ENCODE results near the gene GOSR2.

The GOSR2 gene

DNA sequence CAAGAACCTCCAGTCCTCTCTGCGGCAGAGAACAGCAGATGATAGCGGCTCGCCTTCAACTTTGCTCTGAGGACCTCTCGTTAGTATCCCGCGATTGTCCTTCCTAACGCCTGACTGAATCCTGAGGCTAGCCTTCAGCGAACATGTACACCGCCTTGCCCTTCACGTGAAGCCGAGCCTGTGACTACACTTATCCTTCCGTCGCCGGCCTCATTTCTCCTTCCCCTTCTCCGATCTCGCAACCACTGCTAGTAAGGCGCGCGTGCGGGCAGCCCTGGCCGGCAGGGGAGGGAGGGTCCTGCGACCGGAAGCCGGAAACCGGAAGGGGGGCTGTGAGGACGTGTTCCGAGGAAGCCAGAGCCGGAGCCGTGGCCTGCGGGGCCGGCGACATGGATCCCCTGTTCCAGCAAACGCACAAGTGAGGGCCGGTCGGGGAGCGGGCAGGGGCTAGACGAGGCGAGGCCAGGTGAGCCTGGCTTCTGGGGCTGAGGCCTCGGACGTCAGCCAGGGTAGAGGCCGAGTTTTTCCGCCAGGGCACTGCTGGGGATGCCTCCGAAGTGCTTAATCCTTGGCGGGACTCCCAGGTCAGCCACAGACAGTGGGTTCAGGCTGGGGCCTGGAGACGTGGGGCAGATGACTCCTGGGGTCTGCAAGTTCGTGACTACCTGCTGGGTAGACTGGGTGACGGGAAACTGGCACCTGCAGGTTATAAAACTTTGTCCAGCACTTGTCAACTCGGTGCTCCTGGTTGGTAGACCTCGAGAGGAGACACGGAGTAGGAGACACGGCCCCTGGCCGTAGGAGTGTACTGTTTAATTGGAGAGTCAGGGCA lies at the start of gene GOSR2:
TSS of gene GOSR2 (plus strand) at position 357 of the 832 bp plus-strand sequence. CDS start at position 390, 33 bp downstream.
- peak; percentile 93 for DNase-seq

DNA sequence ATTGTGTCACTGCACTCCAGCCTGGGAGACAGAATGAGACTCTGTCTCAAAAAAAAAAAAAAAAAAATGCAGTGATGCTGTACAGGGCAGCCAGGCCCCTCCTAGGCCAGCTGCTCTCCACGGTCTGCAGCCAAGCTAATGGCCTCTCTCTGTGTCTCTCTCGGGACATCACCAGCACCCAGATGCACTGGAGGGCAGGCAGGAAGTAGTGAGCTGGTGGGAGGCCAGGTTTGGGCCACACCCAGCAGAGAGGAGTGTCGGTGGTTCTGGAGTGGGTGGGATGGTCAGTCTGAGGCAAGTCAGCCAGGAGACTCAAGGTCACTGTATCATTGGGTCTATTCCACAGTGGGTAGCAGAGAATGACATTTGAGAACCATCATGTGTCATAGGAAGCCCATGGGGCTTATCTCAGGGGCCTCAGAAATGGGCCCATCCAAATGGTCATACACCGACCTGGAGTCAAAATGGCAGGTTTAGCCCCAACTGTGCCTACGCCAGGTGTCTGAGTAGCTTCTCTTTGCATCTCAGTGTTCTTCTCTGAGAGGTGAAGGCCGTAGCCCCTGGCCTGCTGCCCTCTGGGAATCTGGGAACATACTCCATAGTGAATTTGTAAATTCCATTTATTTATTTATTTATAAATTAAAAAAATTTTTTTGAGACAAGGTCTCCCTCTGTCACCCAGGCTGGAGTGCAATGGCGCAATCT lies 48.9 kb upstream of the GOSR2 start:
- no peak for DNase-seq

DNA sequence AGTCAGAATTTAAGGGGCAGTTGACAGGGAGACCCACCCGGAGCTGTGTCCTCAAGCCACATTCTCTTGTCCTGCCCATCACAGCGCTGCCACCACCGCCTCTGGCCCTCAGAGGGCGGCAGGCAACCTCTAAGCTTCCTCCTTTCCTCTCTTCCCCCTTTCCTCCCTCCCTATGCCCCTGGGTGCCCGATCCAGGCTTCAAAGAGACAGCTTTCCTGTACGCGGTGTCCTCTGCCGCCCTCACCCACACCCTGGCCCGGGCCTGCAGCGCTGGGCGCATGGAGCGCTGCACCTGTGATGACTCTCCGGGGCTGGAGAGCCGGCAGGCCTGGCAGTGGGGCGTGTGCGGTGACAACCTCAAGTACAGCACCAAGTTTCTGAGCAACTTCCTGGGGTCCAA lies 48.1 kb upstream of the GOSR2 start:
- DNase-seq = no peak

DNA sequence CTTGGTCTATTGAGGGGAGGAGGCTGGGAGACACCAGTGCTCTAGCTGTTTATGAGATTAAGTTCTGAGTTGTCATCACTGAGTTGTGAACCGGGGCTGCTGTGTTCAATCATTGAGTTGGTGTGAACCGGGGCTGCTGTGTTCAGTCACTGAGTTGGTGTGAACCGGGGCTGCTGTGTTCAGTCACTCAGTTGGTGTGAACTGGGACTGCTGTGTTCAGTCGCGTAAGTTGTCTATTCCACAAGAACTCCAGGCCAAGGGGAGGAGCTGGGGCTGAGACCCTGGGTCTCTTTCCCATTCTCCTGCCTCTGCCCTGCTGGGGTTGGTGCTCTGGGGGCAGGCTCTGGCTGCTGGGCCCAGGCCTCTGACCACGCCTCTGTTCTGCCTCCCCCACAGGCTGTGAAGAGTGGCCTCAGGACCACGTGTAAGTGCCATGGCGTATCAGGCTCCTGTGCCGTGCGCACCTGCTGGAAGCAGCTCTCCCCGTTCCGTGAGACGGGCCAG lies 47.1 kb upstream of the GOSR2 start:
- DNase-seq = no peak

DNA sequence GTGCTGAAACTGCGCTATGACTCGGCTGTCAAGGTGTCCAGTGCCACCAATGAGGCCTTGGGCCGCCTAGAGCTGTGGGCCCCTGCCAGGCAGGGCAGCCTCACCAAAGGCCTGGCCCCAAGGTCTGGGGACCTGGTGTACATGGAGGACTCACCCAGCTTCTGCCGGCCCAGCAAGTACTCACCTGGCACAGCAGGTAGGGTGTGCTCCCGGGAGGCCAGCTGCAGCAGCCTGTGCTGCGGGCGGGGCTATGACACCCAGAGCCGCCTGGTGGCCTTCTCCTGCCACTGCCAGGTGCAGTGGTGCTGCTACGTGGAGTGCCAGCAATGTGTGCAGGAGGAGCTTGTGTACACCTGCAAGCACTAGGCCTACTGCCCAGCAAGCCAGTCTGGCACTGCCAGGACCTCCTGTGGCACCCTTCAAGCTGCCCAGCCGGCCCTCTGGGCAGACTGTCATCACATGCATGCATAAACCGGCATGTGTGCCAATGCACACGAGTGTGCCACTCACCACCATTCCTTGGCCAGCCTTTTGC lies 46.5 kb upstream of the GOSR2 start:
- peak; percentile 9 for DNase-seq

DNA sequence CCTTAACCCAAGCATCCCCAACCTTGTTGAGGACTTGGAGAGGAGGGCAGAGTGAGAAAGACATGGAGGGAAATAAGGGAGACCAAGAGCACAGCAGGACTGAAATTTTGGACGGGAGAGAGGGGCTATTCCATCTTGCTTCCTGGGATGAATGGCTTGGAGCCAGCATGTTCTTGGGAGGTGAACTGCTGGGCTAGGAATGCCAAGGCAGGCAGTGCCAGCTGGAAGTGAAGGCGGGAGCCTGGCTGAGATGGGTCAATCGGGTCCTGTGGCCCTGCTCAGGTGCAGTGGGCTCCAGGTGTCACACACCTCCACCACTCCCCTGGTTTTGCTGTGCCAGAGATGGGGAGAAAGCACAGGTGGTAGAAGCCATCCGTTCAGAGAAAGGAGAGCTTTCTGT lies 46.0 kb upstream of the GOSR2 start:
- DNase-seq = no peak

DNA sequence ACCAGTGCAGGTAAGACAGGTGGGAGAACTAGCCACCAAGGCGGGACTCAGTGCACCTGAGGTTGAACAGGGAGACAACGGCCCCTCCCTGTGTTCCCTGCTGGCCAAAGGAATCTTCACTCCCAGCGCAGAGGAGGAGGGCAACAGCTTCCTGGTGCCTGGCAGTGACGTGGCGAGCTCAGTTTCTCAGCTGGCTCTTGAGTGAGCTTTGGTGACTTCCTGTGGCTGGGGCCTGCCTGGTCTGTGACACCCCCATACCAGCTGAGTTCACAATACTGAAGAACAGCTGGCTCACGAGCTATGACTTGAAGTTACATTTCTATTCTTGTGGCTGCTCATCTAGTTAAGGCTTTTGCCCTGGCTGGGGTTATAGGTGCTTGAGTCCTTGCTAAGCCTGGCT lies 45.5 kb upstream of the GOSR2 start:
- no peak for DNase-seq

GRCh38 chr17:46878055-46878454 lies 44.9 kb upstream of the GOSR2 start:
- no peak for DNase-seq

DNA sequence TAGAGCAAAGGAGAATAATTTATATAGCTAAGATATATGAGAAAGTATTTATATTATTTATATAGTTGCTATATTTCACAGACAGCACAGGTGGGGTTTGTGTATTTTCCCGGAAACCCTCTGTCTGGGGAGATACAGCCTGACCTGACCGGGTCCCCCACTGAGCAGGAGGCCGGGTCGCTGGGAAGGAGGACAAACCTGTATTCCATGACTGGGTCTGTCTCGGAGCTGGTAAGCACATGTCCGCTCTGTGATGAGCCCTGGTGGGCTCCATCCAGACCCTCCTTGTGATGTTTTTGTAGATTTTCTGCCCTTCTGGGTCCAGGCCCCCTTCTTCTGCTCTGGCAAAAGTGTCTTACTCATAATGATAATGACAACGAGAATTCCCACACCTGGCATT lies 43.9 kb upstream of the GOSR2 start:
- DNase-seq = no peak

- DNase-seq = no peak
Observed at GRCh38 chr17:46881015-46881414, 41.9 kb upstream of the GOSR2 start.

DNA sequence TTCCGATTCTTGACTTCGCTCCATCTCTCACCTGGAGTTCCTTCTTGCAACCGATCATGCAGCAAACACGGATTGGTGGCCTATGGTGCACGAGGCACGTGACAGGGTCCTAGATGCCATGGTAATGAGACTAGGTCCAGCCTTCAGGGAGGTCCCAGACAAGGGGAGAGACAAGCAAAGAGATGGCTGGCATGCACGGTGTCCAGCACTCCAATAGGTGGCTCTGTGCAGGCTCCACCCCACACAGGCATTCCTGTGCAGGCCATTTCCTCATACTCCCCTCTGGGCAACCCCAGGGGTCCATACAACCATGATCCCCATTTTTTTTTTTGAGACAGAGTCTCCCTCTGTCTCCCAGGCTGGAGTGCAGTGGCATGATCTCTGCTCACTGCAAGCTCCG lies 40.3 kb upstream of the GOSR2 start:
- no peak for DNase-seq

- DNase-seq = no peak
Observed at GRCh38 chr17:46883871-46884520, 39.0 kb upstream of the GOSR2 start.

GRCh38 chr17:46884552-46884951 lies 38.4 kb upstream of the GOSR2 start:
- DNase-seq = no peak

- no peak for DNase-seq
Observed at GRCh38 chr17:46885415-46886309, 37.3 kb upstream of the GOSR2 start.

- DNase-seq = no peak
Observed at GRCh38 chr17:46886310-46886663, 36.7 kb upstream of the GOSR2 start.

DNA sequence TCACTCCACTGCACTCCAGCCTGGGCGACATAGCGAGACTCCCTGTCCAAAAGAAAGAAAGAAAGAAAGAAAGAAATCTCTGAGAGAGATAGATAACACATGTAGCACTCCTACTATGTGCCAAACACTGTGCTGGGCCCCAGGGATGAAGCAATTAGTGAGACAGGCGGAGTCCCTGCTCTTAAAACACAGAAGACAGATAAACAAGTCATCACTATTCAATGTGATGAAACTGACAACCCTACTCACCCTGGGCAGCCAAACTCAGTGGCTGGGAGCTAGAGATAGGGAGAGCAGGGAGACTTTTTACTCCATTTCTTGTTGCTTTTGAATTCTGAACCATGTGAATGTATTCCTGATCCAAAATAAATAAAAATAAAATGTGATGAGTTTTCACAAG lies 35.2 kb upstream of the GOSR2 start:
- peak; percentile 60 for DNase-seq

DNA sequence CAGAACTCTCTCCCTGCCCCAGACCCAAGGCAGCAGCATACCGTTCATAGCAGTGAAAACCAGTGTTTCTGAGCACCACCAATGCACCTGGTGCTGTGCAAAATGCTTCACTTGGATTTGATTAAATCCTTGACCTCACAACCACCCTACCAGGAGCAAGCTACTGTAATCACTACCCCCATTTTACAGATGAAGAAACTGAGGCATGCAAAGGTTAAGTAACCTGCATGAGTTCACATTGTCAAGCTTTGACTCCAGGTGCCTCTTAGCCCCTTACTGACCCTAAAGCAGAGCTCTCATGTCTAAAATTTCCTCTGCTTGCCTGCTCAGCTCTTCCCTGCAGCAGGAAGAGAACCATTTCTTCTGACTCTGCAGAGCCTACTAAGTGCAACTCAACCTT lies 34.2 kb upstream of the GOSR2 start:
- no peak for DNase-seq

- DNase-seq = no peak
Observed at GRCh38 chr17:46889519-46889918, 33.4 kb upstream of the GOSR2 start.

GRCh38 chr17:46889992-46890564 lies 32.9 kb upstream of the GOSR2 start:
- no peak for DNase-seq

- DNase-seq = no peak
Observed at GRCh38 chr17:46890638-46891037, 32.3 kb upstream of the GOSR2 start.

GRCh38 chr17:46892192-46892703 lies 30.7 kb upstream of the GOSR2 start:
- DNase-seq = no peak

- DNase-seq = no peak
Observed at GRCh38 chr17:46894024-46894423, 28.9 kb upstream of the GOSR2 start.

Measured in hematopoietic multipotent progenitor cell treated with erythropoietin and hydrocortisone succinate and interleukin-3 and kit ligand, for 8 days (in vitro differentiated cells).